Measurements from ENCODE around the gene PRKAG2.

DNA sequence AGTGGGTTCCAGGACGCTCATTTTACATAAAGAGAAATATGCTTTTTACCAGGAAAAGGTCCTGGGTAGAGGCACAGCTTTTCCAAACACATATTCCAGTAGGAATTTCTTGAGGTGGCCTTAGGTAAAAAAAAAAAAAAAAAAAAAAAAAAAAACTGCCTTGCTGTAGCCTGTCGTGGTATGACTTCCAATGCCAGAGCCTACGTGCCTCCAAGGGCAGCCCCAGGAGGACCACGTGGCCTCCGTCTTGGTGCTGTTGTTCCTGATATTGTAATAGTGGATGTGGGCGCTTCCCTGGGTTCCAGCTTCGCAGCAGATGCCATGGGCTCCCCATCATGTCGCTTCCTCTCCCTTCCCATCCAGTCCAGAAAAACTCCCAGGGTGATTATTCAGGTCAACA is 49.3 kb downstream of the PRKAG2 start:
- TF ChIP-seq NFE2 (CRISPR knock-in tag; IDR thresholded peaks at IDR 0.05) (no peak), CTCF (CRISPR knock-in tag; IDR thresholded peaks at IDR 0.05) (no peak), GABPA (IDR thresholded peaks at IDR 0.05; ENCODE audit: low read depth, low read length) (no peak), GABPA (CRISPR knock-in tag; IDR thresholded peaks at IDR 0.05; ENCODE audit: low read depth) (no peak), EZH2 (conservative IDR thresholded peaks at IDR 0.05; ENCODE audit: low read depth, low read length) (no peak), CBX1 (IDR thresholded peaks at IDR 0.05; ENCODE audit: low read depth) (no peak), SRF (IDR thresholded peaks at IDR 0.05; ENCODE audit: low read depth, low read length) (no peak), TAF1 (CRISPR knock-in tag; IDR thresholded peaks at IDR 0.05) (no peak), YEATS4 (CRISPR knock-in tag; IDR thresholded peaks at IDR 0.05; ENCODE audit: borderline replicate concordance) (no peak), GATA4 (IDR thresholded peaks at IDR 0.05; ENCODE audit: borderline replicate concordance, low read depth) (no peak), SP4 (CRISPR knock-in tag; IDR thresholded peaks at IDR 0.05) (no peak), ETV5 (CRISPR knock-in tag; IDR thresholded peaks at IDR 0.05; ENCODE audit: borderline replicate concordance) (no peak), ZNF547 (CRISPR knock-in tag; IDR thresholded peaks at IDR 0.05) (no peak), MAFF (IDR thresholded peaks at IDR 0.05; ENCODE audit: low read depth, low read length) (no peak)
- TF ChIP-seq, protein P1, sequence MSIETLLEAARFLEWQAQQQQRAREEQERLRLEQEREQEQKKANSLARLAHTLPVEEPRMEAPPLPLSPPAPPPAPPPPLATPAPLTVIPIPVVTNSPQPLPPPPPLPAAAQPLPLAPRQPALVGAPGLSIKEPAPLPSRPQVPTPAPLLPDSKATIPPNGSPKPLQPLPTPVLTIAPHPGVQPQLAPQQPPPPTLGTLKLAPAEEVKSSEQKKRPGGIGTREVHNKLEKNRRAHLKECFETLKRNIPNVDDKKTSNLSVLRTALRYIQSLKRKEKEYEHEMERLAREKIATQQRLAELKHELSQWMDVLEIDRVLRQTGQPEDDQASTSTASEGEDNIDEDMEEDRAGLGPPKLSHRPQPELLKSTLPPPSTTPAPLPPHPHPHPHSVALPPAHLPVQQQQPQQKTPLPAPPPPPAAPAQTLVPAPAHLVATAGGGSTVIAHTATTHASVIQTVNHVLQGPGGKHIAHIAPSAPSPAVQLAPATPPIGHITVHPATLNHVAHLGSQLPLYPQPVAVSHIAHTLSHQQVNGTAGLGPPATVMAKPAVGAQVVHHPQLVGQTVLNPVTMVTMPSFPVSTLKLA (IDR thresholded peaks at IDR 0.05): no peak
